Endothelial cell of umbilical vein (primary cell): ENCODE results near the gene MFSD1. TPM values are rescaled to one million over a fixed set of nuclear protein-coding genes. Genes with fewer than 3 reads are reported as not detected.

Source experiments
- BruUV-seq: library from RNA; stranded (reverse); fragments of 400-500 nt; replicated peaks from 2 replicates; lab custom pipeline; 2021; lab: Mats Ljungman, UMichigan
- CTCF ChIA-PET: fragments of 300-600, 350-600 bp; sonication (Branson Sonifier 250); formaldehyde crosslinking; loops from one replicate; lab custom pipeline; 2021; ENCODE audit warnings: antibody characterized with exemption, inconsistent platforms; lab: Charles Lee
- POLR2A ChIA-PET: fragments of 300-600, 350-600 bp; sonication (Branson Sonifier 250); formaldehyde crosslinking; loops from one replicate; lab custom pipeline; 2021; ENCODE audit warnings: antibody characterized with exemption, inconsistent platforms; lab: Charles Lee
- DNase-seq: peaks from one replicate; pipeline ENCODE4 v3.0.0-alpha.2; 2011; ENCODE audit warnings: low read depth, low spot score
- FAIRE-seq: peaks from 2 replicates; lab custom pipeline; 2011; peaks lifted over from hg19 to GRCh38; lab: Jason Lieb, UNC
- H2AFZ ChIP-seq: 2 replicates; pipeline ENCODE4 v1.6.0; 2012; ENCODE audit warnings: low read depth, low read length, control low read depth, inconsistent platforms
- H3K27ac ChIP-seq: 2 replicates; pipeline ENCODE4 v1.5.1; 2011; ENCODE audit warnings: low read depth, mild to moderate bottlenecking, control low read depth, low read length, moderate library complexity; ENCODE audit not compliant: insufficient read depth
- H3K27me3 ChIP-seq, 2 experiments: 2 replicates each; pipeline versions ENCODE4 v1.6.0 to v1.6.1; 2011; ENCODE audit warnings: low read length in 2 of 2, mixed read lengths in 1 of 2; ENCODE audit not compliant: control insufficient read depth in 2 of 2, insufficient read depth in 2 of 2
- H3K36me3 ChIP-seq, 2 experiments: 2 replicates in 1 of 2; 3 replicates in 1 of 2; pipeline ENCODE4 v1.5.1; 2011; ENCODE audit warnings: low read length in 2 of 2, mild to moderate bottlenecking in 1 of 2, moderate library complexity in 1 of 2; ENCODE audit not compliant: control insufficient read depth in 2 of 2, insufficient read depth in 2 of 2; ENCODE audit errors: extremely low read depth in 1 of 2
- H3K4me1 ChIP-seq: 3 replicates; pipeline ENCODE4 v1.5.1; 2011; ENCODE audit warnings: mild to moderate bottlenecking, low read length; ENCODE audit not compliant: control insufficient read depth, insufficient read depth; ENCODE audit errors: extremely low read depth
- H3K4me2 ChIP-seq: 2 replicates; pipeline ENCODE4 v1.6.1; 2011; ENCODE audit warnings: low read length, control low read depth, mixed read lengths; ENCODE audit not compliant: insufficient read depth
- H3K4me3 ChIP-seq, 3 experiments: fragments of 200-600 bp in 1 of 3; sonication (generic), shearing (Covaris generic) in 1 of 3; replicated peaks in 1 of 3; 2 replicates each; pipeline ENCODE4 v1.5.1; 2011 to 2016; ENCODE audit warnings: control low read depth in 3 of 3, low read length in 3 of 3, mild to moderate bottlenecking in 2 of 3, inconsistent platforms in 1 of 3, low read depth in 1 of 3, moderate library complexity in 1 of 3; ENCODE audit not compliant: insufficient read depth in 1 of 3
- H3K79me2 ChIP-seq: 2 replicates; pipeline ENCODE4 v1.6.0; 2012; ENCODE audit warnings: low read length, inconsistent platforms; ENCODE audit not compliant: control insufficient read depth, insufficient read depth
- H3K9ac ChIP-seq: replicated peaks from 2 replicates; pipeline ENCODE3; 2011; ENCODE audit warnings: low read length, control low read depth; ENCODE audit not compliant: insufficient read depth; ENCODE audit errors: extremely low read depth
- H3K9me1 ChIP-seq: replicated peaks from 3 replicates; pipeline ENCODE4 v1.6.0; 2011; ENCODE audit warnings: mild to moderate bottlenecking, low read length; ENCODE audit not compliant: control insufficient read depth, insufficient read depth; ENCODE audit errors: extremely low read depth
- H3K9me3 ChIP-seq: replicated peaks from 2 replicates; pipeline ENCODE4 v1.5.1; 2012; ENCODE audit warnings: low read length, inconsistent platforms; ENCODE audit not compliant: control insufficient read depth, insufficient read depth
- H4K20me1 ChIP-seq: replicated peaks from 2 replicates; pipeline ENCODE3; 2011; ENCODE audit warnings: mild to moderate bottlenecking, low read length; ENCODE audit not compliant: control insufficient read depth, insufficient read depth; ENCODE audit errors: extremely low read depth
- EZH2 ChIP-seq: IDR thresholded peaks from 2 replicates; pipeline ENCODE4 v1.6.1; 2012; ENCODE audit warnings: borderline replicate concordance, low read depth, mild to moderate bottlenecking, moderate library complexity, low read length, inconsistent platforms; ENCODE audit not compliant: severe bottlenecking
- FOS ChIP-seq: IDR thresholded peaks from 2 replicates; pipeline ENCODE4 v1.6.1; 2011; ENCODE audit warnings: mild to moderate bottlenecking, low read length, moderate library complexity, borderline replicate concordance; ENCODE audit not compliant: insufficient read depth
- GATA2 ChIP-seq: IDR thresholded peaks from 2 replicates; pipeline ENCODE4 v1.7.0; 2011; ENCODE audit warnings: low read depth, mild to moderate bottlenecking, moderate library complexity, mixed read lengths, low read length; ENCODE audit not compliant: insufficient read length, insufficient read depth
- JUN ChIP-seq: IDR thresholded peaks from 2 replicates; pipeline ENCODE4 v1.6.1; 2011; ENCODE audit warnings: borderline replicate concordance, low read depth; ENCODE audit not compliant: insufficient read length, insufficient read depth
- MYC ChIP-seq: IDR thresholded peaks from one replicate; pipeline ENCODE4 v1.6.1; 2011; ENCODE audit warnings: mild to moderate bottlenecking, low read depth, low read length
- POLR2A ChIP-seq: IDR thresholded peaks from 2 replicates; pipeline ENCODE4 v1.6.1; 2012; ENCODE audit warnings: low read depth, mild to moderate bottlenecking, control low read depth, low read length
- POLR2AphosphoS5 ChIP-seq: IDR thresholded peaks from 2 replicates; pipeline ENCODE4 v1.6.1; 2012; ENCODE audit warnings: low read depth, mild to moderate bottlenecking, control low read depth, low read length, moderate library complexity; ENCODE audit not compliant: insufficient read depth
- dilution Hi-C: fragments of 300-500 bp; cut with MboI; formaldehyde crosslinking; loops from one replicate; pipeline ENCODE4 v1.15.0; 2019; ENCODE audit warnings: low sequenced_read_pairs; ENCODE audit not compliant: extremely low pct_ligation_motif_present
- intact Hi-C: fragments of 100-400 bp; cut with micrococcal nuclease; formaldehyde crosslinking; loops from one replicate; pipeline ENCODE4 v1.10.0; 2022
- polyA plus RNA-seq, 4 experiments: library from polyadenylated mRNA; depleted of rRNA in 3 of 4; stranded (reverse) in 3 of 4; unstranded in 1 of 4; fragments of >200 nt; gene quantifications; 2 replicates each; pipeline versions ENCODE4 v1.2.1 to v1.2.3, GENCODE V29; 2011 to 2012; ENCODE audit warnings: missing spikeins in 1 of 4
- total RNA-seq: library from RNA; stranded (reverse); gene quantifications from 2 replicates; pipeline ENCODE4 v1.2.3, GENCODE V29; 2021
- TF ChIP-seq, protein P1 (sequence below): IDR thresholded peaks from 2 replicates; pipeline ENCODE4 v1.6.1; 2011; ENCODE audit not compliant: insufficient read depth, insufficient read length
- TF ChIP-seq, protein P2 (sequence below), 2 donors: IDR thresholded peaks; 1 replicate in 1 of 2; 2 replicates in 1 of 2; pipeline ENCODE4 v1.5.1; 2011; ENCODE audit warnings: low read length in 2 of 2, mild to moderate bottlenecking in 2 of 2, moderate library complexity in 2 of 2, control low read depth in 1 of 2, inconsistent platforms in 1 of 2, low read depth in 1 of 2; ENCODE audit not compliant: insufficient read depth in 1 of 2; ENCODE audit errors: extremely low read depth in 1 of 2

MFSD1 gene
- total and polyA plus RNA-seq, 2 donors (not counting 3 experiments of a cell fraction or from before 2014, with no cell fraction given), result 38.2 to 65.1 TPM

DNA sequence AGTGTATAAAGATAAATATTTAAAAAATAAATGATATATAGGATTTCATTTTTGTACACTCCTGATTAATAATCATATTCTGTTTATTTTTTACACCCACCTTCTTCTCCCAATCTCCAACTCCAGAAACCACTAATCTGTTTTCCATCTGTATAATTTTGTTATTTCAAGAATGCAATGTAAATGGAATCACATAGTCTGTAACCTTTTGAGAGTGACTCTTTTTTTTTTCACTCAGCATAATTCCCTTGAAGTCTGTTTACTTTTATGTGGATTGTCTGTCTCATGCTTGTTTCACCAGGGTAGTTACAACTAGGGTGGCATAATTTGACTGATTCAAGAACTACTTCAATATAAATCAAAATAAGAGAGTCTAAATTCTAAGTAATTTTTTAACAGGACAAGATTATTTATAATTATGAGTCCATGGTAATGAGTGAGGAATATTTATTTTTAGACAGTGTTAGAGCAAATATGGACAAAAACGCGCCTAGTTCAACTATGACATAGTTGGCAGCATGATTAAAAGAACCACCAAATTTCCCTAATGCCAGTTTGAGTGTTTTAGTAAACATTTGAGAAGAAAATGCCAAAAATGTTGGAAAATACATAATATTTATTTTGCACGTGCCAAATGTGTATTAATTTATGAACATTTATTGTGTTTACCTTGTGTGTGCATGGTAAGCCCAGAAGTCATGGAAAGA is 19.4 kb upstream of the MFSD1 start:
- TF ChIP-seq FOS (no peak), POLR2A (no peak)
- TF ChIP-seq, protein P1, sequence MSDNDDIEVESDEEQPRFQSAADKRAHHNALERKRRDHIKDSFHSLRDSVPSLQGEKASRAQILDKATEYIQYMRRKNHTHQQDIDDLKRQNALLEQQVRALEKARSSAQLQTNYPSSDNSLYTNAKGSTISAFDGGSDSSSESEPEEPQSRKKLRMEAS, result no peak
- dilution Hi-C loops, result no loop called here
- Histone ChIP-seq H4K20me1 (no peaks in the 10 kb centered on the region), H3K9me3 (no peaks in the 10 kb centered on the region), H3K27ac (no peak overlapping the region), H3K4me2 (no peak overlapping the region), H3K4me3 (no peak overlapping the region), H2AFZ (no peak overlapping the region), H3K79me2 (no peaks in the 10 kb centered on the region), H3K27me3 (no peaks in the 10 kb centered on the region), H3K9me1 (no peaks in the 10 kb centered on the region), H3K36me3 (no peaks in the 10 kb centered on the region), H3K9ac (no peak overlapping the region), H3K4me1 (no peaks in the 10 kb centered on the region)
- BruUV-seq, result no TSS peak
- DNase-seq (no peak), FAIRE-seq (no peak)
- ChIA-PET CTCF (interaction anchor here (1.0 to 1.4 kb wide), 2 partner anchors 14 to 123 kb away, joined by 4 to 5 read pairs; no protein-coding TSS in a partner anchor), POLR2A (no interaction called here)
- intact Hi-C loops, result no loop called here

DNA sequence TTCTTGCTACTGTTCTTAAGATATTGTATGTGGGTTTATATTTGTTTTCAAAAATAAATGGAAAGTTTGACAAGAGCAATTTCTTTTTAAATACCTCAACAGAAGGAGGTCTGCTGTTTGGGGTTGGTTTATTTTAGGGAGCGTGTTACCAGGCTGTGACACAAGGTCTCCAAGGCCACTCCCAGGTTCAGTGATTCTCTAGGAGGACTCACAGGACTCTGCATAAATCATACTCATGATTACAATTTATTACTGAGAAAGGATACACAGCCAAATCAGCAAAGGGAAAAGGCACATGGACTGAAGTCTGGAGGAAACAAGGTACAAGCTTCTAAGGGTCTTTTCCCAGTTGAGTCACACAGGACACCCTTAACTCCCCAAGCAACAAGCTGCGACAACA is 18.8 kb upstream of the MFSD1 start:
- FAIRE-seq, result no peak
- no peak overlapping the region for H2AFZ ChIP-seq
- dilution Hi-C loops, result no loop called here
- no peaks in the 10 kb centered on the region for H3K36me3 ChIP-seq
- no peaks in the 10 kb centered on the region for H3K27me3 ChIP-seq
- no peaks in the 10 kb centered on the region for H3K9me3 ChIP-seq
- H3K4me1 ChIP-seq, result peaks cover under 1% of the 10 kb centered on the region
- H3K79me2 ChIP-seq, result no peaks in the 10 kb centered on the region
- H3K4me2 ChIP-seq, result no peak overlapping the region
- no peak for DNase-seq
- no TSS peak for BruUV-seq
- H3K4me3 ChIP-seq, result no peak overlapping the region
- no peak for TF ChIP-seq MYC
- TF ChIP-seq, protein P1, result no peak
- no peak for TF ChIP-seq FOS
- TF ChIP-seq EZH2, result no peak
- TF ChIP-seq POLR2A, result no peak
- TF ChIP-seq, protein P2, sequence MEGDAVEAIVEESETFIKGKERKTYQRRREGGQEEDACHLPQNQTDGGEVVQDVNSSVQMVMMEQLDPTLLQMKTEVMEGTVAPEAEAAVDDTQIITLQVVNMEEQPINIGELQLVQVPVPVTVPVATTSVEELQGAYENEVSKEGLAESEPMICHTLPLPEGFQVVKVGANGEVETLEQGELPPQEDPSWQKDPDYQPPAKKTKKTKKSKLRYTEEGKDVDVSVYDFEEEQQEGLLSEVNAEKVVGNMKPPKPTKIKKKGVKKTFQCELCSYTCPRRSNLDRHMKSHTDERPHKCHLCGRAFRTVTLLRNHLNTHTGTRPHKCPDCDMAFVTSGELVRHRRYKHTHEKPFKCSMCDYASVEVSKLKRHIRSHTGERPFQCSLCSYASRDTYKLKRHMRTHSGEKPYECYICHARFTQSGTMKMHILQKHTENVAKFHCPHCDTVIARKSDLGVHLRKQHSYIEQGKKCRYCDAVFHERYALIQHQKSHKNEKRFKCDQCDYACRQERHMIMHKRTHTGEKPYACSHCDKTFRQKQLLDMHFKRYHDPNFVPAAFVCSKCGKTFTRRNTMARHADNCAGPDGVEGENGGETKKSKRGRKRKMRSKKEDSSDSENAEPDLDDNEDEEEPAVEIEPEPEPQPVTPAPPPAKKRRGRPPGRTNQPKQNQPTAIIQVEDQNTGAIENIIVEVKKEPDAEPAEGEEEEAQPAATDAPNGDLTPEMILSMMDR (IDR thresholded peaks at IDR 0.05; ENCODE audit: extremely low read depth in 1 of 2, insufficient read depth in 1 of 2, low read depth in 1 of 2, low read length in 2 of 2), result no peak
- TF ChIP-seq JUN, result no peak
- no peak for TF ChIP-seq GATA2
- TF ChIP-seq POLR2AphosphoS5, result no peak
- no peak overlapping the region for H3K27ac ChIP-seq
- POLR2A ChIA-PET, result no interaction called here
- intact Hi-C loops, result no loop called here
- CTCF ChIA-PET, result interaction anchor here (1.0 to 1.8 kb wide), 3 partner anchors 15 to 124 kb away, joined by 4 to 8 read pairs (median 5); no protein-coding TSS in a partner anchor
- no peaks in the 10 kb centered on the region for H3K9me1 ChIP-seq
- no peak overlapping the region for H3K9ac ChIP-seq
- no peaks in the 10 kb centered on the region for H4K20me1 ChIP-seq
